ENCODE data around the gene P2RX6.
"Not testable (repeated sequence)": the region's sequence is repeated elsewhere in the genome, so short reads cannot be mapped to it uniquely, and the experiment has no call there.

P2RX6 gene

GRCh38 chr22:21067901-21068680 lies 53.1 kb downstream of the P2RX6 start:
- in situ Hi-C loops (cut with HindIII; ENCODE audit: low pct_unique_long_range_greater_than_20kb, low sequenced_read_pairs), result no loop called here
- no peak for DNase-seq (ENCODE audit: low read depth in 1 of 2, low spot score in 1 of 2)
- TF ChIP-seq JUND (IDR thresholded peaks at IDR 0.05; ENCODE audit: low read depth), result no peak

DNA sequence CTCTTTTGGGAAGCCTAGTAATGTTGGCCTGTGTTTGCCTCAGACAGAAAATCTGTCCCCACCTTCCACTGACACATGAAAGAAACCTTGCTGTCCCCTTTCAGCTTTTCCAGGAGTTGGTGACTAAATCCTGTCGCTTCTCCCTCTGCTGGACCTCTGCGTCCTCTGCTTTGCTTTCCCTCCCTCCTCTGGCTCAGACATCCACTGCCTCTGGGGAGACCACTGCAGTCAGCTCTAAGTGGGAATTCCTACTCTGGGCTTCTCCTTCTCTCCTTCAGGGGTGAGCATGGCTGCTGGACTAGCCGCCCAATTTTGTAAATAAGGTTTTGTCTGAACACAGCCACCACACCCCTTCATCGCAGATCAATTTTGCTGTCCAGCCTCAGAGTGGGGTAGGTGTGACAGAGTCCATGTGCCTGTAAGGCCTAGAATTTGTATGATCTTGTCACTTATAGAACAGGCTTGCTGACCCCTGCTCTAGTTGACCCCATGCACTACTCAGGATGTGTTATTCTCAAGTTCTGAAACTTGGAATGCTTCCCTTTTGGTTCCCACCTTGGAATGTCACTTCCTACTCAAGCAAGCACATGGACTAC lies 53.8 kb downstream of the P2RX6 start:
- no peak for TF ChIP-seq JUND (IDR thresholded peaks at IDR 0.05; ENCODE audit: low read depth)
- in situ Hi-C loops (cut with HindIII; ENCODE audit: low pct_unique_long_range_greater_than_20kb, low sequenced_read_pairs), result no loop called here
- no peak for DNase-seq (ENCODE audit: low read depth in 1 of 2, low spot score in 1 of 2)

GRCh38 chr22:21069375-21069774 lies 54.4 kb downstream of the P2RX6 start:
- TF ChIP-seq JUND (IDR thresholded peaks at IDR 0.05; ENCODE audit: low read depth), result no peak
- DNase-seq (ENCODE audit: low read depth in 1 of 2, low spot score in 1 of 2), result peak in 1 of 2 experiments; percentile 16
- in situ Hi-C loops (cut with HindIII; ENCODE audit: low pct_unique_long_range_greater_than_20kb, low sequenced_read_pairs), result no loop called here

GRCh38 chr22:21070690-21071615 lies 56.0 kb downstream of the P2RX6 start:
- TF ChIP-seq JUND (IDR thresholded peaks at IDR 0.05; ENCODE audit: low read depth), result no peak
- DNase-seq (ENCODE audit: low read depth in 1 of 2, low spot score in 1 of 2), result peak in 1 of 2 experiments; percentile 16
- in situ Hi-C loops (cut with HindIII; ENCODE audit: low pct_unique_long_range_greater_than_20kb, low sequenced_read_pairs), result no loop called here

DNA sequence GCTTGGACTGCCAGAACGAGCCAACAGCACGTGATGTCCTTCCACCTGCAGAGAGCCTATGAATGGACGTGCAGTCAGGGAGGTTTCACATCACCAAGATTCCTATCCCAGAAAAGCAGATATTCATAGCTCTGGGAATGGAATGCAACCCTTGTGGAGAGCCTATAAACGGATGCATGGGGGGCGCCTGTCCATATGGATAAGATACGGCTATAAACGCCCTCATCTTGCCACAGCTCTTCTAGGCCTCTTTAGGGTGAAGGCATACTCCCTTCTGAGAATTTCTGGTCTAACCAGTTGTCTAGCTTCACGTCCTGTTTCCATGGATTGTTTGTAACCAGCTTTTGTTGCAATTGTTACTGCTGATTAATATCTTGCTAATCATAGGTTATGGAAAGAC lies 56.8 kb downstream of the P2RX6 start:
- in situ Hi-C loops (cut with HindIII; ENCODE audit: low pct_unique_long_range_greater_than_20kb, low sequenced_read_pairs); DNase-seq (ENCODE audit: low read depth in 1 of 2, low spot score in 1 of 2): not testable (repeated sequence)

GRCh38 chr22:21073023-21073422 lies 58.1 kb downstream of the P2RX6 start:
- in situ Hi-C loops (cut with HindIII; ENCODE audit: low pct_unique_long_range_greater_than_20kb, low sequenced_read_pairs), result no loop called here
- TF ChIP-seq JUND (IDR thresholded peaks at IDR 0.05; ENCODE audit: low read depth), result no peak
- no peak for DNase-seq (ENCODE audit: low read depth in 1 of 2, low spot score in 1 of 2)

DNA sequence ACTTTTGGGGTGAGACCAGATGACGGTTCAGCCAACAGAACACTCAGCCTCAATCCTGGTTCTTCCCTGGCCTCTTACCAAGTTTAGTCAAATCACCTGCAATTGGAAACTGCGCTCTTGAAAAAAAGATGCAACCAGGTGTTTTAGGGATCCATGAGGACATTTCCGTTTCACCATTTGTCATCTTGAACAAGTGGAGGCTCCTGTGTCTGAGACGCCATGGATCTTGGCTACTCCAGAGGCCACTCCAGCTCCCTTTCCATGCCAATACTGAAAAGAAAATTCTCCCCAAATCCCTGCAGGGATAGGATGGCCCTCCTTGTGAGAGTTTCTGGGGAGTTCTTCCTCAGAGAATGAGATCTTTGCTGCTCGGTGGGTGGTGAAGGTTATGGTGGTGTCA lies 58.5 kb downstream of the P2RX6 start:
- DNase-seq (ENCODE audit: low read depth in 1 of 2, low spot score in 1 of 2), result no peak
- in situ Hi-C loops (cut with HindIII; ENCODE audit: low pct_unique_long_range_greater_than_20kb, low sequenced_read_pairs), result no loop called here
- TF ChIP-seq JUND (IDR thresholded peaks at IDR 0.05; ENCODE audit: low read depth), result no peak

GRCh38 chr22:21074102-21074715 lies 59.2 kb downstream of the P2RX6 start:
- no peak for DNase-seq (ENCODE audit: low read depth in 1 of 2, low spot score in 1 of 2)

DNA sequence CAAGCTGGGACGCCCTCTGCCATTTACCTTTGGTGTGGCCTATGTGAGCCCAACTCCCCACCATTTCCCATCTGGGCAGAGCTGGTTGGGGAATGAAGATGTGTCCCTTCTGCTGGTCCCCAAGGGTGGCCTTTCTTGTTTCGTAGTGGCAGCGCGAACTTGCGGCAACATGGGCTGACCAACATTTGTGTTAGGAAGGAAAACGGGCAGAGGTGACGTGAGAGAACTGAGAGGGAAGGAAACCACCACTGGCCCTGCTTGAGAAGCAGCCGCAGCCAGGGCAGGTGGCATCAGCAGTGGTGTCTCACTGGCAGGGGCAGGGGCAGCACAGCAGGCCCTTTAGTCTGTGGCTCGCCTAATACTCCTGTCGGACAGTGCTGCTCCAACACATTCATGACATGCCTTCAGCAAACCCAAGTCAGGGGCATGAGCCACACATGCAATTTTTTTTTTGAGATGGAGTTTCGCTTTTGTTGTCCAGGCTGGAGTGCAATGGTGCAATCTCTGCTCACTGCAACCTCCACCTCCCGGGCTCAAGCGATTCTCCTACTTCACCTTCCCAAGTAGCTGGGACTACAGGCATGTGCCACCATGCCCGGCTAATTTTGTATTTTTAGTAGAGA lies 60.7 kb downstream of the P2RX6 start:
- no peak for DNase-seq (ENCODE audit: low read depth in 1 of 2, low spot score in 1 of 2)
- in situ Hi-C loops (cut with HindIII; ENCODE audit: low pct_unique_long_range_greater_than_20kb, low sequenced_read_pairs), result no loop called here

More at GRCh38 chr22:21074102-21074715, 59.2 kb downstream of the P2RX6 start:
- TF ChIP-seq JUND (IDR thresholded peaks at IDR 0.05; ENCODE audit: low read depth), result no peak
- in situ Hi-C loops (cut with HindIII; ENCODE audit: low pct_unique_long_range_greater_than_20kb, low sequenced_read_pairs), result no loop called here

GRCh38 chr22:21076912-21077625 lies 62.1 kb downstream of the P2RX6 start:
- in situ Hi-C loops (cut with HindIII; ENCODE audit: low pct_unique_long_range_greater_than_20kb, low sequenced_read_pairs), result no loop called here
- no peak for TF ChIP-seq JUND (IDR thresholded peaks at IDR 0.05; ENCODE audit: low read depth)
- DNase-seq (ENCODE audit: low read depth in 1 of 2, low spot score in 1 of 2), result no peak

More for the DNA sequence above, 60.7 kb downstream of the P2RX6 start:
- no peak for TF ChIP-seq JUND (IDR thresholded peaks at IDR 0.05; ENCODE audit: low read depth)

Data from T47D (cell line).